HCT116 (cell line): Measurements from ENCODE around the gene ABCG5. TPM values are rescaled to one million over a fixed set of nuclear protein-coding genes. Genes with fewer than 3 reads are reported as not detected.

Experiments
- ATAC-seq: fragments of 200-7000 bp; cut with Tn5 transposase; 2 replicates; pipeline ENCODE4 v1.9.1; 2020; ENCODE audit warnings: mild to moderate bottlenecking, moderate library complexity
- BruUV-seq: library from RNA; stranded (reverse); fragments of 400-500 nt; replicated peaks from 2 replicates; lab custom pipeline; 2021; lab: Mats Ljungman, UMichigan
- CTCF ChIA-PET: fragments of 300-600 bp; sonication (Branson Sonifier 250); formaldehyde crosslinking; loops from one replicate; lab custom pipeline; 2021; ENCODE audit warnings: antibody characterized with exemption; lab: Charles Lee
- POLR2A ChIA-PET: fragments of 300-600, 350-600 bp; sonication (Branson Sonifier 250); formaldehyde crosslinking; loops from one replicate; lab custom pipeline; 2021; ENCODE audit warnings: antibody characterized with exemption; lab: Charles Lee
- RAD21 ChIA-PET, 2 experiments: fragments of 300-600 bp; sonication (Branson Sonifier 250); formaldehyde crosslinking; loops; one replicate each; lab custom pipeline; 2023; ENCODE audit warnings: low total read pairs in 2 of 2; ENCODE audit not compliant: uncharacterized antibody in 2 of 2, unreplicated experiment in 2 of 2, low non-redundant PET in 1 of 2; lab: Charles Lee
- DNase-seq: peaks from one replicate; pipeline ENCODE4 v3.0.0-alpha.2; 2010; ENCODE audit warnings: low read depth, low spot score
- H2AFZ ChIP-seq: fragments of 200-600 bp; shearing (Covaris generic), sonication (generic); 2 replicates; pipeline ENCODE4 v1.6.1; 2017; ENCODE audit warnings: low read depth, mixed run types, mixed read lengths, antibody characterized with exemption, low read length; ENCODE audit not compliant: poor library complexity, severe bottlenecking
- H3K27ac ChIP-seq: 2 replicates; pipeline ENCODE4 v1.5.1; 2012; ENCODE audit warnings: low read depth, low read length
- H3K27me3 ChIP-seq: fragments of 200-600 bp; sonication (generic); 2 replicates; pipeline ENCODE4 v1.6.1; 2016; ENCODE audit warnings: mixed run types, low read length, mixed read lengths; ENCODE audit not compliant: insufficient read depth
- H3K36me3 ChIP-seq, 2 experiments: fragments of 200-500 bp in 1 of 2; fragments of 200-600 bp in 1 of 2; sonication (Bioruptor generic) in 1 of 2; sonication (generic) in 1 of 2; 2 replicates each; pipeline versions ENCODE4 v1.5.1 to v1.6.1; 2014 to 2016; ENCODE audit warnings: low read length in 2 of 2, inconsistent platforms in 1 of 2, mixed read lengths in 1 of 2, mixed run types in 1 of 2; ENCODE audit not compliant: insufficient read depth in 2 of 2, control insufficient read depth in 1 of 2
- H3K4me1 ChIP-seq, 2 experiments: fragments of 200-600 bp in 1 of 2; sonication (generic) in 1 of 2; 2 replicates each; pipeline versions ENCODE4 v1.5.1 to v1.6.1; 2012 to 2017; ENCODE audit warnings: low read length in 2 of 2, inconsistent platforms in 1 of 2, mild to moderate bottlenecking in 1 of 2, mixed read lengths in 1 of 2, mixed run types in 1 of 2, moderate library complexity in 1 of 2; ENCODE audit not compliant: insufficient read depth in 2 of 2, control insufficient read depth in 1 of 2
- H3K4me2 ChIP-seq: fragments of 200-600 bp; sonication (generic); 2 replicates; pipeline ENCODE4 v1.6.1; 2017; ENCODE audit warnings: mixed run types, low read length, mixed read lengths
- H3K4me3 ChIP-seq, 2 experiments: fragments of 200-600 bp in 1 of 2; sonication (generic) in 1 of 2; replicated peaks in 1 of 2; 2 replicates each; pipeline ENCODE4 v1.5.1; 2011 to 2016; ENCODE audit warnings: low read length in 2 of 2, control low read depth in 1 of 2, low read depth in 1 of 2, mild to moderate bottlenecking in 1 of 2, mixed read lengths in 1 of 2, mixed run types in 1 of 2
- H3K79me2 ChIP-seq: fragments of 200-600 bp; sonication (generic); 2 replicates; pipeline ENCODE4 v1.6.1; 2017; ENCODE audit warnings: mild to moderate bottlenecking, mixed run types, low read length, moderate library complexity, mixed read lengths; ENCODE audit not compliant: insufficient read depth
- H3K9ac ChIP-seq: fragments of 200-600 bp; sonication (generic); 2 replicates; pipeline ENCODE4 v1.6.1; 2016; ENCODE audit warnings: low read length, mixed read lengths
- H3K9me2 ChIP-seq: fragments of 200-600 bp; sonication (generic), shearing (Covaris generic); 2 replicates; pipeline ENCODE4 v1.6.1; 2017; ENCODE audit warnings: mixed run types, mild to moderate bottlenecking, moderate library complexity; ENCODE audit not compliant: insufficient read depth
- H3K9me3 ChIP-seq, 2 experiments: fragments of 200-500 bp in 1 of 2; fragments of 200-600 bp in 1 of 2; sonication (Bioruptor generic) in 1 of 2; sonication (generic) in 1 of 2; 2 replicates each; pipeline ENCODE4 v1.6.1; 2014 to 2017; ENCODE audit warnings: low read length in 2 of 2, mixed read lengths in 2 of 2, inconsistent platforms in 1 of 2, low read depth in 1 of 2, mild to moderate bottlenecking in 1 of 2, mixed run types in 1 of 2, moderate library complexity in 1 of 2; ENCODE audit not compliant: control insufficient read depth in 1 of 2, insufficient read depth in 1 of 2
- H4K20me1 ChIP-seq: fragments of 200-600 bp; sonication (generic), shearing (Covaris generic); 2 replicates; pipeline ENCODE4 v1.6.1; 2017; ENCODE audit warnings: mixed run types, mild to moderate bottlenecking, moderate library complexity; ENCODE audit not compliant: insufficient read depth
- CBX3 ChIP-seq: IDR thresholded peaks from 2 replicates; pipeline ENCODE4 v1.6.1; 2012; ENCODE audit warnings: low read depth
- CTCF ChIP-seq, 3 experiments: fragments of 200-600 bp in 1 of 3; sonication (generic) in 1 of 3; IDR thresholded peaks in 2 of 3; conservative IDR thresholded peaks in 1 of 3; 2 replicates each; pipeline ENCODE4 v1.5.1; 2012 to 2017; ENCODE audit warnings: low read depth in 2 of 3, low read length in 2 of 3, antibody characterized with exemption in 1 of 3, borderline replicate concordance in 1 of 3, control low read depth in 1 of 3, mild to moderate bottlenecking in 1 of 3, mixed read lengths in 1 of 3, mixed run types in 1 of 3, moderate library complexity in 1 of 3; ENCODE audit not compliant: insufficient read depth in 1 of 3
- EGR1 ChIP-seq: IDR thresholded peaks from 2 replicates; pipeline ENCODE4 v1.6.1; 2012; ENCODE audit warnings: low read depth
- ELF1 ChIP-seq: IDR thresholded peaks from 2 replicates; pipeline ENCODE4 v1.6.1; 2012; ENCODE audit warnings: low read depth, borderline replicate concordance
- EZH2 ChIP-seq: fragments of 200-600 bp; sonication (generic); IDR thresholded peaks from 2 replicates; pipeline ENCODE4 v1.6.1; 2017; ENCODE audit warnings: antibody characterized with exemption, mixed run types
- FOSL1 ChIP-seq: IDR thresholded peaks from 2 replicates; pipeline ENCODE4 v1.6.1; 2012; ENCODE audit warnings: low read depth
- JUND ChIP-seq: IDR thresholded peaks from 2 replicates; pipeline ENCODE4 v1.6.1; 2012
- SIN3A ChIP-seq: IDR thresholded peaks from 2 replicates; pipeline ENCODE4 v1.6.1; 2012; ENCODE audit warnings: low read depth
- ZBTB33 ChIP-seq: IDR thresholded peaks from 2 replicates; pipeline ENCODE4 v1.6.1; 2011; ENCODE audit warnings: mild to moderate bottlenecking, low read length, moderate library complexity; ENCODE audit not compliant: insufficient replicate concordance; ENCODE audit errors: extremely low read depth
- intact Hi-C: fragments of 100-400 bp; cut with micrococcal nuclease; formaldehyde crosslinking; loops from 2 replicates; pipeline ENCODE4 v1.10.0; 2022
- total RNA-seq: library from RNA; stranded (reverse); gene quantifications from one replicate; pipeline ENCODE4 v1.2.1, GENCODE V29; 2021; ENCODE audit not compliant: unreplicated experiment

The ABCG5 gene
- total RNA-seq, 1 experiment from 2014 or later: not detected

- peak; percentile 77 for ATAC-seq
- no TSS peak for BruUV-seq
- H3K27ac ChIP-seq: no peak overlapping the region
Observed at GRCh38 chr2:43848214-43848613, 9.6 kb upstream of the ABCG5 start.

More at GRCh38 chr2:43848214-43848613, 9.6 kb upstream of the ABCG5 start:
- TF ChIP-seq CTCF (IDR thresholded peaks at IDR 0.05 in 2 of 3, conservative IDR thresholded peaks at IDR 0.05 in 1 of 3; ENCODE audit: borderline replicate concordance in 1 of 3, insufficient read depth in 1 of 3, low read depth in 2 of 3, low read length in 2 of 3) (no peak), ELF1 (no peak), EGR1 (no peak), EZH2 (no peak), FOSL1 (no peak), JUND (no peak), ZBTB33 (no peak), SIN3A (no peak), CBX3 (no peak)
- TF ChIP-seq, all 23 proteins: peak for 0
- DNase-seq: peak; percentile 33
- H3K4me2 ChIP-seq: peak overlapping the region; percentile 36
- RAD21 ChIA-PET: no interaction called here
- intact Hi-C loops: no loop called here
- no peak overlapping the region for H3K4me3 ChIP-seq
- H3K9me3 ChIP-seq: no peaks in the 10 kb centered on the region
- no peak overlapping the region for H3K9ac ChIP-seq
- no peaks in the 10 kb centered on the region for H4K20me1 ChIP-seq
- no peaks in the 10 kb centered on the region for H3K9me2 ChIP-seq
- H3K4me1 ChIP-seq: peaks cover 0 to 8% of the 10 kb centered on the region in 2 experiments; a peak in 2 of 4 replicates
- POLR2A ChIA-PET: no interaction called here
- CTCF ChIA-PET: no interaction called here
- no peaks in the 10 kb centered on the region for H3K27me3 ChIP-seq
- H3K36me3 ChIP-seq: no peaks in the 10 kb centered on the region
- H2AFZ ChIP-seq: no peak overlapping the region
- no peaks in the 10 kb centered on the region for H3K79me2 ChIP-seq
